HG03159 (cell line): Measurements from ENCODE around the gene CDKL1.
"Not testable (repeated sequence)": the region's sequence is repeated elsewhere in the genome, so short reads cannot be mapped to it uniquely, and the experiment has no call there.

Experiments
- ATAC-seq: cut with Tn5 transposase; IDR thresholded peaks from one replicate; pipeline ENCODE4 v1.9.1; 2021; ENCODE audit warnings: mild to moderate bottlenecking, moderate library complexity; ENCODE audit not compliant: unreplicated experiment

Gene CDKL1

GRCh38 chr14:50388256-50388931 is 8.3 kb downstream of the CDKL1 start:
- ATAC-seq: no peak

- no peak for ATAC-seq
Measured at GRCh38 chr14:50387548-50387947, 9.1 kb downstream of the CDKL1 start.

- no peak for ATAC-seq
Measured at GRCh38 chr14:50383618-50384225, 13.0 kb downstream of the CDKL1 start.

GRCh38 chr14:50381823-50382287 is 14.8 kb downstream of the CDKL1 start:
- no peak for ATAC-seq

GRCh38 chr14:50381008-50381407 is 15.7 kb downstream of the CDKL1 start:
- no peak for ATAC-seq

GRCh38 chr14:50380455-50380854 is 16.2 kb downstream of the CDKL1 start:
- ATAC-seq: no peak

- no peak for ATAC-seq
Measured at GRCh38 chr14:50379563-50379962, 17.1 kb downstream of the CDKL1 start.

- no peak for ATAC-seq
Measured at GRCh38 chr14:50377550-50378085, 19.1 kb downstream of the CDKL1 start.

GRCh38 chr14:50375760-50376159 is 20.9 kb downstream of the CDKL1 start:
- no peak for ATAC-seq

- no peak for ATAC-seq
Measured at GRCh38 chr14:50373959-50374358, 22.7 kb downstream of the CDKL1 start.

- no peak for ATAC-seq
Measured at GRCh38 chr14:50371546-50371945, 25.1 kb downstream of the CDKL1 start.

GRCh38 chr14:50366589-50366988 is 30.1 kb downstream of the CDKL1 start:
- no peak for ATAC-seq

GRCh38 chr14:50366115-50366514 is 30.6 kb downstream of the CDKL1 start:
- ATAC-seq: no peak

GRCh38 chr14:50365572-50365971 is 31.1 kb downstream of the CDKL1 start:
- ATAC-seq: not testable (repeated sequence)

- ATAC-seq: no peak
Measured at GRCh38 chr14:50364792-50365191, 31.9 kb downstream of the CDKL1 start.

GRCh38 chr14:50363714-50364111 is 33.0 kb downstream of the CDKL1 start:
- ATAC-seq: peak; percentile 95

- ATAC-seq: peak; percentile 21
Measured at GRCh38 chr14:50362764-50363713, 33.6 kb downstream of the CDKL1 start.

- ATAC-seq: not testable (repeated sequence)
Measured at GRCh38 chr14:50361473-50362403, 34.9 kb downstream of the CDKL1 start.

GRCh38 chr14:50360851-50361250 is 35.8 kb downstream of the CDKL1 start:
- no peak for ATAC-seq

- no peak for ATAC-seq
Measured at GRCh38 chr14:50360093-50360492, 36.6 kb downstream of the CDKL1 start.
